ENCODE results near the gene HINT1. TPM values are rescaled to one million over a fixed set of nuclear protein-coding genes. Genes with fewer than 3 reads are reported as not detected.

HINT1 gene
- total RNA-seq, 1 experiment from 2014 or later, result 197 TPM

DNA sequence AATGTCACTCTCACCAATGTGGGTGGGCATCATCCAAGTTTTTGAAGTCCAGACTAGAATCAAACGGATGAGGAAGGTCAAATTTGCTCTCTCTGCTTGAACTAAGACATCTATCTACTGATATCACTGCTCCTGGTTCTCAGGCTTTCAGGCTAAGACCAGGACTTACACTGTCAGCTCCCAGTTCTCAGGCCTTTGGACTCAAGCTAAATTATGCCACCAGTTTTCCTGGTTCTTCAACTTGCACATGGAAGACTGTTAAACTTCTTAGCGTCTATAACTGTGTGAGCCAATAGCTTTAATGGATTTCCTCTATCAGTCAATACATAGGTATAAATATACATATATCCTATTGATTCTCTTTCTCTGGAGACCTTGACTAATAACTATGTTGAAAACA, 41.0 kb upstream of the HINT1 start:
- CTCF ChIA-PET, result interaction anchor here (1.5 kb wide), 1 partner anchor 176 kb away, joined by 3 read pairs; no protein-coding TSS in a partner anchor
- peaks cover 28% of the 10 kb centered on the region for H3K4me1 Mint-ChIP-seq
- no peak overlapping the region for H3K4me3 Mint-ChIP-seq
- H3K9me3 Mint-ChIP-seq, result no peaks in the 10 kb centered on the region
- peak overlapping the region; percentile 26; the same call in 1 of the 2 replicates for H3K27ac Mint-ChIP-seq
- no peaks in the 10 kb centered on the region for H3K36me3 Mint-ChIP-seq
- no peak for DNase-seq (ENCODE audit: low spot score)
- H3K27me3 Mint-ChIP-seq (ENCODE audit: low read depth), result no peaks in the 10 kb centered on the region
- POLR2A ChIA-PET, result no interaction called here
- no peak for TF ChIP-seq ZNF219 (CRISPR knock-in tag; IDR thresholded peaks at IDR 0.05; ENCODE audit: borderline replicate concordance)
- no peak for TF ChIP-seq CREM (CRISPR knock-in tag; IDR thresholded peaks at IDR 0.05)
- TF ChIP-seq ETV6 (CRISPR knock-in tag; IDR thresholded peaks at IDR 0.05), result no peak
- no peak for TF ChIP-seq TCF7 (CRISPR knock-in tag; IDR thresholded peaks at IDR 0.05; ENCODE audit: low read depth)
- ATAC-seq, result no peak

DNA sequence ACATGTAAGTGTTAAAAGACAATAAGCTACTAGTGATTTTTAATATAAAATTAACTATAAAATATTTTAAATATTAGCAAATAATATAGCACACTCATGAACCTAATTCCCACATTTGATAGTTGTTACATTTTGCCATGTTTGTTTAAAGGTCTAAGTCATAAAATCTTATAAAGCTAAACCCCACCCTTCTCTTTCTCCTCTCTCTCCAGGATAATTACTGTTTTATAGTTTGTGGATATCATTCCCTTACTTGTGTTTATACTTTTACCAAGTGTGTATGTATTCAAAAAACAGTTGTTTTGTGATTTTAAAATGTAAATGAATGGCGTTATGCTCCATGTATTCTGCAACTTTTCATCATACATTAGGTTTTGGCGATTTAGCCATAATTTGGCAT, 39.9 kb upstream of the HINT1 start:
- no peaks in the 10 kb centered on the region for H3K9me3 Mint-ChIP-seq
- H3K4me1 Mint-ChIP-seq, result peaks cover 23% of the 10 kb centered on the region
- POLR2A ChIA-PET, result no interaction called here
- CTCF ChIA-PET, result no interaction called here
- H3K36me3 Mint-ChIP-seq, result no peaks in the 10 kb centered on the region
- DNase-seq (ENCODE audit: low spot score) (no peak), ATAC-seq (no peak)
- no peak overlapping the region for H3K27ac Mint-ChIP-seq
- H3K4me3 Mint-ChIP-seq, result no peak overlapping the region
- no peaks in the 10 kb centered on the region for H3K27me3 Mint-ChIP-seq (ENCODE audit: low read depth)
- no peak for TF ChIP-seq ZBTB21 (CRISPR knock-in tag; IDR thresholded peaks at IDR 0.05; ENCODE audit: borderline replicate concordance)
- no peak for TF ChIP-seq SMAD4 (CRISPR knock-in tag; IDR thresholded peaks at IDR 0.05)
- no peak for TF ChIP-seq FOXP1 (CRISPR knock-in tag; IDR thresholded peaks at IDR 0.05; ENCODE audit: borderline replicate concordance)
- TF ChIP-seq ZNF263 (CRISPR knock-in tag; IDR thresholded peaks at IDR 0.05; ENCODE audit: low read depth), result no peak
- TF ChIP-seq ZNF425 (CRISPR knock-in tag; conservative IDR thresholded peaks at IDR 0.05), result no peak
- TF ChIP-seq SP1 (CRISPR knock-in tag; conservative IDR thresholded peaks at IDR 0.05), result no peak
- no peak for TF ChIP-seq FOXP4 (CRISPR knock-in tag; IDR thresholded peaks at IDR 0.05)
- no peak for TF ChIP-seq ATF1 (CRISPR knock-in tag; IDR thresholded peaks at IDR 0.05)
- TF ChIP-seq, protein P1, sequence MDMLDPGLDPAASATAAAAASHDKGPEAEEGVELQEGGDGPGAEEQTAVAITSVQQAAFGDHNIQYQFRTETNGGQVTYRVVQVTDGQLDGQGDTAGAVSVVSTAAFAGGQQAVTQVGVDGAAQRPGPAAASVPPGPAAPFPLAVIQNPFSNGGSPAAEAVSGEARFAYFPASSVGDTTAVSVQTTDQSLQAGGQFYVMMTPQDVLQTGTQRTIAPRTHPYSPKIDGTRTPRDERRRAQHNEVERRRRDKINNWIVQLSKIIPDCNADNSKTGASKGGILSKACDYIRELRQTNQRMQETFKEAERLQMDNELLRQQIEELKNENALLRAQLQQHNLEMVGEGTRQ (CRISPR knock-in tag; IDR thresholded peaks at IDR 0.05), result no peak
- no peak for TF ChIP-seq ZNF423 (CRISPR knock-in tag; IDR thresholded peaks at IDR 0.05)
- TF ChIP-seq CDX4 (CRISPR knock-in tag; IDR thresholded peaks at IDR 0.05; ENCODE audit: borderline replicate concordance), result no peak
- no peak for TF ChIP-seq GRHL2 (CRISPR knock-in tag; IDR thresholded peaks at IDR 0.05; ENCODE audit: insufficient replicate concordance, severe bottlenecking)
- no peak for TF ChIP-seq IRF1 (CRISPR knock-in tag; IDR thresholded peaks at IDR 0.05)

GRCh38 chr5:131200560-131200959, 35.5 kb upstream of the HINT1 start:
- H3K4me3 Mint-ChIP-seq, result no peak overlapping the region
- H3K27ac Mint-ChIP-seq, result no peak overlapping the region
- no peaks in the 10 kb centered on the region for H3K9me3 Mint-ChIP-seq
- H3K4me1 Mint-ChIP-seq, result peaks cover 5% of the 10 kb centered on the region
- ChIA-PET CTCF (no interaction called here), POLR2A (no interaction called here)
- ATAC-seq, result no peak
- DNase-seq (ENCODE audit: low spot score), result no peak
- TF ChIP-seq TCF7 (CRISPR knock-in tag; IDR thresholded peaks at IDR 0.05; ENCODE audit: low read depth) (no peak), ZNF671 (CRISPR knock-in tag; IDR thresholded peaks at IDR 0.05) (no peak), SMAD4 (CRISPR knock-in tag; IDR thresholded peaks at IDR 0.05) (no peak), TEAD4 (CRISPR knock-in tag; IDR thresholded peaks at IDR 0.05) (no peak), ZNF423 (CRISPR knock-in tag; IDR thresholded peaks at IDR 0.05) (no peak)
- TF ChIP-seq, protein P2, sequence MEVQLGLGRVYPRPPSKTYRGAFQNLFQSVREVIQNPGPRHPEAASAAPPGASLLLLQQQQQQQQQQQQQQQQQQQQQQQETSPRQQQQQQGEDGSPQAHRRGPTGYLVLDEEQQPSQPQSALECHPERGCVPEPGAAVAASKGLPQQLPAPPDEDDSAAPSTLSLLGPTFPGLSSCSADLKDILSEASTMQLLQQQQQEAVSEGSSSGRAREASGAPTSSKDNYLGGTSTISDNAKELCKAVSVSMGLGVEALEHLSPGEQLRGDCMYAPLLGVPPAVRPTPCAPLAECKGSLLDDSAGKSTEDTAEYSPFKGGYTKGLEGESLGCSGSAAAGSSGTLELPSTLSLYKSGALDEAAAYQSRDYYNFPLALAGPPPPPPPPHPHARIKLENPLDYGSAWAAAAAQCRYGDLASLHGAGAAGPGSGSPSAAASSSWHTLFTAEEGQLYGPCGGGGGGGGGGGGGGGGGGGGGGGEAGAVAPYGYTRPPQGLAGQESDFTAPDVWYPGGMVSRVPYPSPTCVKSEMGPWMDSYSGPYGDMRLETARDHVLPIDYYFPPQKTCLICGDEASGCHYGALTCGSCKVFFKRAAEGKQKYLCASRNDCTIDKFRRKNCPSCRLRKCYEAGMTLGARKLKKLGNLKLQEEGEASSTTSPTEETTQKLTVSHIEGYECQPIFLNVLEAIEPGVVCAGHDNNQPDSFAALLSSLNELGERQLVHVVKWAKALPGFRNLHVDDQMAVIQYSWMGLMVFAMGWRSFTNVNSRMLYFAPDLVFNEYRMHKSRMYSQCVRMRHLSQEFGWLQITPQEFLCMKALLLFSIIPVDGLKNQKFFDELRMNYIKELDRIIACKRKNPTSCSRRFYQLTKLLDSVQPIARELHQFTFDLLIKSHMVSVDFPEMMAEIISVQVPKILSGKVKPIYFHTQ (CRISPR knock-in tag; IDR thresholded peaks at IDR 0.05), result no peak
- H3K36me3 Mint-ChIP-seq, result no peaks in the 10 kb centered on the region
- H3K27me3 Mint-ChIP-seq (ENCODE audit: low read depth), result no peaks in the 10 kb centered on the region

Measured in WTC11 (cell line).